AG10803 (cell line): Measurements from ENCODE around the gene CATSPER4.

Experiments used
- DNase-seq: peaks from one replicate; pipeline ENCODE4 v3.0.0; 2010; ENCODE audit warnings: low read depth
- H3K4me3 ChIP-seq: 2 replicates; pipeline ENCODE4 v1.5.1; 2011; ENCODE audit warnings: mild to moderate bottlenecking, low read length, control low read depth
- CTCF ChIP-seq: conservative IDR thresholded peaks from 2 replicates; pipeline ENCODE4 v1.5.1; 2011; ENCODE audit warnings: mild to moderate bottlenecking, low read length, control low read depth, inconsistent platforms

CATSPER4 gene

GRCh38 chr1:26213335-26213905 is 23.0 kb downstream of the CATSPER4 start:
- TF ChIP-seq CTCF: no peak
- DNase-seq: no peak
- no peak overlapping the region for H3K4me3 ChIP-seq

DNA sequence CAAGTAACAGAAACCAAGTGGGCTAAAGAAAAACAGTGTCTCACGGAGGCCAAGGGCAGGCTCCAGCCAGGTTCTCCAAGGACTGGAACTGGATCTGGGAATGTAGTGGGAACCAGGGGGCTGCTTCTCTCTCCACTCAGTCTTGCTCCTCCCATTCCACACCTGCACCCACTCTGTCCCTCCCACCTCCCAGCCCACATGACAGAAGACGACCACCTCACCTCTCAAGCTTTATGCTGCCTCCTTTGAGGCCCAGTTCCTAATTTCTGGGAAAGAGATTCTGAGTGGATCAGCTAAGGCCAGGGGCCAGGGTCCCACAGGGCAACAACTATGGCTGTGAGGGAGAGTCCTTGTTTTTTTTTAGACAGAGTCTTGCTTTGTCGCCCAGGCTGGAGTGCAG is 24.8 kb downstream of the CATSPER4 start:
- no peak for DNase-seq
- H3K4me3 ChIP-seq: no peak overlapping the region
- TF ChIP-seq CTCF: no peak

DNA sequence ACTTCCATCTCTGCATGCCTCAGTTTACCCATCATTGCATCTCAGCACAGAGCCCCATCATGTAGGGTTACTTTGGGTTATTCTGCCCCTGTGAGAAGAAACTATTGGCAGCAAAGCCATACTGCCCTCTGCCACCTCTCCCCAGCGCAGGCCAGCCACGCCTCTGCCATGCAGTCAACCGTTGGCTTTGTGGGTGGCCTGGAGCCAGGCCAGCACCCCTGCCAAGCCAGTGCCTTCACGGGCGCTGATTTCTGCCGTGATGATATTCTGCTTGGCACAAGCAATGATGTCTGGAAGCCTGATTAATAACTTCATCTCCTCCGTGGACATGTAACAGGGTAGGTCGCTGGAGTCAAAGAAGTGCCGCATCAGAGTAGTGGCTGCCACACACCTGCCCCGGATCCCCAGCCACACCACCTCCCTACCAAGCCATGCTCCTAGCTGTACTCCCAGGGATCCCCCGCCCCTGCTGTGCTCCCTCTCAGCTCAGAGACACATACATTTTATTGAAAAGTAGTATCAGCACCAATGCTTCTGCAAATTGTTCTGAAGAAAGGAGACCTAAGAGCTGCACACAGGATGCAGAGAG is 28.6 kb downstream of the CATSPER4 start:
- no peak for DNase-seq
- no peak overlapping the region for H3K4me3 ChIP-seq
- TF ChIP-seq CTCF: no peak

DNA sequence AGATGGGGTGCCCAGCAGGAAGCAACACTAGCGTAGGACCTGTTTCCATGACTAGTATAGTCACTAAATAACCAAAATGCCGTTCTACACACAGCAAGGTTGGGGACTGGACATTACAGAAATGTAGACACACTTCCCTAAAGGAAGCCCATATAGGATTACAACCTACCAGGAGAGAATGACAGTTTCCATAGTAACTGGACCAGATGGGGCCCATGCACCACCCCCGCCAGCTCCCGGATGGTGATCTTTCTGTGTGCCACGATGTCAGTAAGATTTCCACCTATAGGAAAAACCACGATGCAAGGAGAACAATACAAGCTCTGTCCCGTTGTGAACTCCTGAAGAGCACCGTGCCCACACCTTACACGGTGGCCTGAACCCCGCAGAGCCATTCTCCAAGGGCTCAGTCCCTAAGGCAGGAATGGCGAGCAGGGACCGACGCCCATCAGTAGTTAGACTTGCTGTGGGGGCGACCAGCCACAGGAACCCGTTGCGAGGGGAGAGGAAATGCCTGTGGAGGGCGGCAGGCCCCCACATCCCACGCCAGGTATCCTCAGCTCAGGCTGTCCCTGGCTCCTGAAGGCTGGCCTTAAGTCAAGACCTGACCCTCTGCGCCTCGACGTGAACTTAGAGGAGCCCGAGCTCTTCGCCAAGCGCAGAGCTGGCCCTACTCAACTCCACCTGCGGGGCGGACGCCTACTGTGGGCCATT is 30.0 kb downstream of the CATSPER4 start:
- no peak for TF ChIP-seq CTCF
- no peak overlapping the region for H3K4me3 ChIP-seq
- no peak for DNase-seq

- no peak overlapping the region for H3K4me3 ChIP-seq
- DNase-seq: no peak
- no peak for TF ChIP-seq CTCF
Observed at GRCh38 chr1:26221094-26221493, 30.7 kb downstream of the CATSPER4 start.

- no peak for TF ChIP-seq CTCF
- no peak for DNase-seq
- H3K4me3 ChIP-seq: no peak overlapping the region
Observed at GRCh38 chr1:26224606-26225005, 34.2 kb downstream of the CATSPER4 start.
